A549 treated with dexamethasone at 1 μM for 4 hours (cell line): ENCODE data around the gene CES2. TPM values are rescaled to one million over a fixed set of nuclear protein-coding genes. Genes with fewer than 3 reads are reported as not detected.

Source experiments
- total RNA-seq: library from RNA; stranded (reverse); fragments of 200-300 nt; extraction: Qiagen RNA extraction; gene quantifications from 5 replicates; pipeline ENCODE4 v1.2.3, GENCODE V29; 2022

Gene CES2, protein sequence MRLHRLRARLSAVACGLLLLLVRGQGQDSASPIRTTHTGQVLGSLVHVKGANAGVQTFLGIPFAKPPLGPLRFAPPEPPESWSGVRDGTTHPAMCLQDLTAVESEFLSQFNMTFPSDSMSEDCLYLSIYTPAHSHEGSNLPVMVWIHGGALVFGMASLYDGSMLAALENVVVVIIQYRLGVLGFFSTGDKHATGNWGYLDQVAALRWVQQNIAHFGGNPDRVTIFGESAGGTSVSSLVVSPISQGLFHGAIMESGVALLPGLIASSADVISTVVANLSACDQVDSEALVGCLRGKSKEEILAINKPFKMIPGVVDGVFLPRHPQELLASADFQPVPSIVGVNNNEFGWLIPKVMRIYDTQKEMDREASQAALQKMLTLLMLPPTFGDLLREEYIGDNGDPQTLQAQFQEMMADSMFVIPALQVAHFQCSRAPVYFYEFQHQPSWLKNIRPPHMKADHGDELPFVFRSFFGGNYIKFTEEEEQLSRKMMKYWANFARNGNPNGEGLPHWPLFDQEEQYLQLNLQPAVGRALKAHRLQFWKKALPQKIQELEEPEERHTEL
- total RNA-seq = 31.4 to 42.9 TPM (median 38.4 TPM) in 5 replicates

GRCh38 chr16:66935314-66936011 lies at the start of gene CES2:
Gene CES2, plus strand, starts transcription at chr16:66935516. Its CDS starts 120 bp downstream, at chr16:66935636.

DNA sequence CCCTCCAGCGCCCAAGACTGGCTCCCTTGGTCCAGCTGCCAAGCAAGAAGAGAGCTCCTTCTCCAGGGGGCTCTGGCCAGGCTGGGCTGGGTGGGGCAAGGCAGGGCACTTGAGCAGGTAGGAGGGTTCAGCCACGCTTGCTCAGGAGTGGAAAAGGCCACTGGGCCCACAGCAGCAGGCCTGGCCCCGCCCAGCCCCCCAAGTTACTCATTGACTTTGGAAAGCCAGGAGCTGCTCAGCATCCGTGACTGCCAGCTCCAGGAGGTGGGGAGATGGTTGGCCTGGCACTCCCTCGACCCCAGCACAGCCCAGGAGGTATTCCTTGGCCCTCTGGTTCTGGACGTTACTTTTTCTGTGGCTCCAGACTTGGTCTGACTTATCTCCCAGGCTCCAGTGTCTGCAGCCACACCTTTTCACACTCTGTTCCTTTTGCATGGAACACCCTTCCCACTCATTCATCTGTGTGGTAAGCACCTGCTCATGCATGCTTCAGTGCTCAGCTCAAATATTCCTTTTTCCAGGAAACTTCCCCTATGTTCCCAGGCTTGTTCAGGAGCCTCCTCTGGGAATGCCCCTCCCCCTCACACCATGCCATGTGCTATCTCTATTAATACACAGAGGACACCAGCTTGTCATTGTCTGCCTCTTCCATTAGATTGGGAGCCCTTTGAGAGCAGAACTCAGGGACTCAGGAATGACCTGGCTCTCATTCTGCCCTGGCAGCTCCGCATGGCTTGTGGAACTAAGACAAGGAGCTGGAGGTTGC lies 16.3 kb upstream of the CES2 start, which contains the start of gene CDH16:
Gene CDH16 (minus strand): TSS at position 83 of the 766 bp plus-strand sequence. CDS start 820 bp downstream, outside the sequence.

DNA sequence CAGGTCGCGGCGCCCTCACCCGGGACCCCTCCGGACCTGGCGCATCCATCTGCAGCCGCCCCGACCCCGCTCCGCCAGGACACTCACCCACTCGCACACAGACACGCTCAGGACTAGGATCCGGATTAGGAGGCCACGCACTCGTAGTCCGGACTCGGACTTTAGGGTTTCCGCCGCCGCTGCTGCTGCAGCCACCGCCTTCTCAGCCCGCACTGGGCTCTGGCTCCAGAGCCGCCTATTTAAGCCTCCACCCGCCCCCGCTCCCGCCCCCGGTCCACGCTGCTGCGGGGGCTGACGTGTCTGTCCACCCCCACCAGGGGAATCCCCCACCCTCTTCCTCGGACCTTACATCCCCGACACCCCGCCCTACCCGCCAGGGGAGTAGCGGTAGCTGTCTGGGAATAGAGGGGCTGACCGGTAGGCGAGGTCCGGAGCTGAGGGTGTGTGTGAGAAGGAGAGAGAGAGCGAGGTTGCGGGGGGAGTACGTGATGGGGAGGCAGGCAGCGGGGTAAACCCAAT lies 9.9 kb upstream of the CES2 start, which contains the start of gene RRAD:
Gene RRAD (minus strand): TSS at position 214 of the 519 bp plus-strand sequence. CDS start 356 bp downstream, outside the sequence.

DNA sequence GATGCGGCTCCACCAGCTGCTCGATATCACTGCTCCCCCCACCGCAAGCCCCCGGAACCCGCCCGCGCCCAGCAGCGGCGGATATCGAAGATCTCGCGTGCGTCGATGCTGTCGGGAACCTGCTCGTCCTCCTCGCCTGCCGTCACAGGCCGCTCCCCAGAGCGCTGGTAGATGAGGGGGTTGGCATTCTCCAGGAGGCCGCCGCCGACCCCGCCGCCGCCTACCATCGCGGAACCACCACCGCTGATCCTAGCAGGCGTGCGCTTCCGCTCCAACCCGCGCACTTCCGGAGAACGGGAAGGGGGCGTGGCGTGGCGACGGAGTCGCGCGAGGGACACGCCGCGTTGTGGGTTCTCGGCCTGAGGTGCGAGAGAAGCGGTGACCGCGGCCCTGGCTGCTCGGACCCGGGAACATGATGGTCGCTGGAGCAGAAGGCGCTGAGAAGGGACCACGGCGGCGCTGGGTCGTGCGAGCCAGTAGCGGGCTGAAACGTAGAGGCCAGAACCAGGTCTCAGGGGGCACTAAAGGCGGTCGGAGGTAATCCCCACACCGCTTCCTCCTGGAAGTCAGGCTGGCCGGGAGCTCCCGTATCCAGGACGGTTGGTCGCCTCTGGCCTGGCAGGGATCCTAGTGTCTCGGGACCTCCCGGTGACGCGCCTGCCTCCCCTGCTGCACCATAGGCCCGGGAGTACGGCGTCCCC lies 1.0 kb upstream of the CES2 start, which contains the start of gene CIAO2B:
Gene CIAO2B (minus strand): TSS at position 265 of the 701 bp plus-strand sequence. CDS start 38 bp downstream, at position 227.

GRCh38 chr16:66961065-66961744 lies 25.9 kb downstream of the CES2 start, which contains the start of gene CES3:
Gene CES3, plus strand, starts transcription at chr16:66961266. Its CDS starts 42 bp downstream, at chr16:66961308.

GRCh38 chr16:66988197-66988788 lies 53.0 kb downstream of the CES2 start, which contains the start of gene CES4A:
Gene CES4A, plus strand, starts transcription at chr16:66988589. Its CDS starts 184 bp downstream, at chr16:66988773.

Other genes with a start within 250 kb of the CES2 start
- 23.2 to 39.8 TPM (median 36.7 TPM) in 5 replicates for gene CMTM4, start 238.8 kb upstream of the CES2 start, total RNA-seq
- 41.5 to 57.9 TPM (median 49.8 TPM) in 5 replicates for gene DYNC1LI2, start 183.9 kb upstream of the CES2 start, total RNA-seq
- 0.05 to 0.08 TPM (median 0.07 TPM) in 3 of 5 replicates, not detected in the others for gene TERB1, start 133.9 kb upstream of the CES2 start, total RNA-seq
- gene NAE1, start 104.5 kb upstream of the CES2 start, total RNA-seq = 62.4 to 66.4 TPM (median 65.8 TPM) in 5 replicates
- gene CA7, start 91.1 kb upstream of the CES2 start, total RNA-seq = 0.08 TPM in 1 of 5 replicates, not detected in the others
- 5.2 to 9.7 TPM (median 7.0 TPM) in 5 replicates for gene PDP2, start 55.0 kb upstream of the CES2 start, total RNA-seq
- gene CDH16, start 16.6 kb upstream of the CES2 start, total RNA-seq = 7.7 to 11.6 TPM (median 9.9 TPM) in 5 replicates
- gene RRAD, start 10.0 kb upstream of the CES2 start, total RNA-seq = 64.4 to 86.4 TPM (median 77.1 TPM) in 5 replicates
- gene CIAO2B, start 1.1 kb upstream of the CES2 start, total RNA-seq = 146 to 179 TPM (median 172 TPM) in 5 replicates
- gene CES3, start 25.8 kb downstream of the CES2 start, total RNA-seq = 2.0 to 3.0 TPM (median 2.6 TPM) in 5 replicates
- 3.1 to 6.7 TPM (median 4.7 TPM) in 5 replicates for gene CES4A, start 53.1 kb downstream of the CES2 start, total RNA-seq
- gene CBFB, start 93.6 kb downstream of the CES2 start, total RNA-seq = 54.0 to 76.9 TPM (median 70.6 TPM) in 5 replicates
- gene PHAF1, start 174.4 kb downstream of the CES2 start, total RNA-seq = 24.4 to 28.0 TPM (median 26.4 TPM) in 5 replicates
- gene B3GNT9, start 215.5 kb downstream of the CES2 start, total RNA-seq = 7.6 to 11.4 TPM (median 9.6 TPM) in 5 replicates
- gene TRADD, start 224.4 kb downstream of the CES2 start, total RNA-seq = 16.3 to 19.9 TPM (median 17.7 TPM) in 5 replicates
- gene FBXL8, start 224.4 kb downstream of the CES2 start, total RNA-seq = 4.8 to 9.2 TPM (median 6.8 TPM) in 5 replicates
- 9.6 to 17.0 TPM (median 14.8 TPM) in 5 replicates for gene HSF4, start 229.2 kb downstream of the CES2 start, total RNA-seq
- gene NOL3, start 235.0 kb downstream of the CES2 start, total RNA-seq = 95.9 to 112 TPM (median 105 TPM) in 5 replicates
- gene MATCAP1, start 248.4 kb downstream of the CES2 start, total RNA-seq = 4.4 to 8.0 TPM (median 6.2 TPM) in 5 replicates